SK-N-SH treated with all-trans-retinoic acid at 6 μM for 48 hours (cell line): ENCODE results near the gene RERE.

Source experiments
- RARB ChIP-seq: fragments of 250-450 bp; sonication (Bioruptor Pico); IDR thresholded peaks from 2 replicates; pipeline ENCODE4 v1.8.0; 2021; ENCODE audit warnings: mild to moderate bottlenecking, moderate library complexity
- ZFP3 ChIP-seq: fragments of 250-450 bp; sonication (Bioruptor Pico); IDR thresholded peaks from 2 replicates; pipeline ENCODE4 v1.5.0; 2020; ENCODE audit warnings: mild to moderate bottlenecking, moderate library complexity
- ZFP30 ChIP-seq: fragments of 450-650 bp; formaldehyde crosslinking; IDR thresholded peaks from 2 replicates; pipeline ENCODE4 v1.5.0; 2022; ENCODE audit warnings: mild to moderate bottlenecking, moderate library complexity
- TF ChIP-seq, protein P1 (sequence below): fragments of 250-450 bp; sonication (Bioruptor Pico); IDR thresholded peaks from 2 replicates; pipeline ENCODE4 v1.5.1; 2020; ENCODE audit warnings: low read depth, mild to moderate bottlenecking, moderate library complexity
- TF ChIP-seq, protein P2 (sequence below): fragments of 250-450 bp; sonication (Bioruptor Pico); IDR thresholded peaks from 2 replicates; pipeline ENCODE4 v1.8.0; 2020; ENCODE audit warnings: mild to moderate bottlenecking, moderate library complexity, borderline replicate concordance

DNA sequence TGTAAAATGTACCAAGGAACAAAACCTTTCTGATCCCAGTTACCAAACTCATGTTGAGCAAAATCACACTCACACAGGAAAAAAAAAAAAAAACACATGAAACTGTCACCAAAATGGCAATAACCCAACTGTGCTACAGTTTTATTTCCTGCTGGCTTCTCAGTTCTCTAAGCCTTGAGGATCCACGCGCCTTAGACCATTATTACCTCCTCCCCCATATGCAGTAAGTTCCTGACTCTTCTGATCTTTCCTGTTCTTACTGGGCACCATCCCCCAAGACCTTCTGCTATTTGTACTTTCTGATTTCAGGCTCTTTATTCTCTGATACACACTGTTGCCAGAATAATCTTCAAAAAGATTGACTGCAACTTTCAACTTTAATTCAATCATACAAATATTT lies 419.9 kb downstream of the RERE start:
- TF ChIP-seq, protein P1, sequence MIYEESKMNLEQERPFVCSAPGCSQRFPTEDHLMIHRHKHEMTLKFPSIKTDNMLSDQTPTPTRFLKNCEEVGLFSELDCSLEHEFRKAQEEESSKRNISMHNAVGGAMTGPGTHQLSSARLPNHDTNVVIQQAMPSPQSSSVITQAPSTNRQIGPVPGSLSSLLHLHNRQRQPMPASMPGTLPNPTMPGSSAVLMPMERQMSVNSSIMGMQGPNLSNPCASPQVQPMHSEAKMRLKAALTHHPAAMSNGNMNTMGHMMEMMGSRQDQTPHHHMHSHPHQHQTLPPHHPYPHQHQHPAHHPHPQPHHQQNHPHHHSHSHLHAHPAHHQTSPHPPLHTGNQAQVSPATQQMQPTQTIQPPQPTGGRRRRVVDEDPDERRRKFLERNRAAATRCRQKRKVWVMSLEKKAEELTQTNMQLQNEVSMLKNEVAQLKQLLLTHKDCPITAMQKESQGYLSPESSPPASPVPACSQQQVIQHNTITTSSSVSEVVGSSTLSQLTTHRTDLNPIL, result no peak
- TF ChIP-seq RARB (CRISPR knock-in tag), result no peak
- TF ChIP-seq ZFP3 (CRISPR knock-in tag), result no peak
- TF ChIP-seq ZFP30 (CRISPR knock-in tag), result no peak
- TF ChIP-seq, protein P2, sequence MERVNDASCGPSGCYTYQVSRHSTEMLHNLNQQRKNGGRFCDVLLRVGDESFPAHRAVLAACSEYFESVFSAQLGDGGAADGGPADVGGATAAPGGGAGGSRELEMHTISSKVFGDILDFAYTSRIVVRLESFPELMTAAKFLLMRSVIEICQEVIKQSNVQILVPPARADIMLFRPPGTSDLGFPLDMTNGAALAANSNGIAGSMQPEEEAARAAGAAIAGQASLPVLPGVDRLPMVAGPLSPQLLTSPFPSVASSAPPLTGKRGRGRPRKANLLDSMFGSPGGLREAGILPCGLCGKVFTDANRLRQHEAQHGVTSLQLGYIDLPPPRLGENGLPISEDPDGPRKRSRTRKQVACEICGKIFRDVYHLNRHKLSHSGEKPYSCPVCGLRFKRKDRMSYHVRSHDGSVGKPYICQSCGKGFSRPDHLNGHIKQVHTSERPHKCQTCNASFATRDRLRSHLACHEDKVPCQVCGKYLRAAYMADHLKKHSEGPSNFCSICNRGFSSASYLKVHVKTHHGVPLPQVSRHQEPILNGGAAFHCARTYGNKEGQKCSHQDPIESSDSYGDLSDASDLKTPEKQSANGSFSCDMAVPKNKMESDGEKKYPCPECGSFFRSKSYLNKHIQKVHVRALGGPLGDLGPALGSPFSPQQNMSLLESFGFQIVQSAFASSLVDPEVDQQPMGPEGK (CRISPR knock-in tag), result no peak
